NOMO-1 (cell line): ENCODE results near the gene MCM3AP.
A peak's percentile ranks its signal among the peaks of the same experiment; 100 is the strongest.

Experiments used
- DNase-seq, 2 experiments: peaks; one replicate each; lab custom pipeline; 2025; ENCODE audit not compliant: unreplicated experiment in 2 of 2; lab: John Stamatoyannopoulos, UW

The MCM3AP gene

DNA sequence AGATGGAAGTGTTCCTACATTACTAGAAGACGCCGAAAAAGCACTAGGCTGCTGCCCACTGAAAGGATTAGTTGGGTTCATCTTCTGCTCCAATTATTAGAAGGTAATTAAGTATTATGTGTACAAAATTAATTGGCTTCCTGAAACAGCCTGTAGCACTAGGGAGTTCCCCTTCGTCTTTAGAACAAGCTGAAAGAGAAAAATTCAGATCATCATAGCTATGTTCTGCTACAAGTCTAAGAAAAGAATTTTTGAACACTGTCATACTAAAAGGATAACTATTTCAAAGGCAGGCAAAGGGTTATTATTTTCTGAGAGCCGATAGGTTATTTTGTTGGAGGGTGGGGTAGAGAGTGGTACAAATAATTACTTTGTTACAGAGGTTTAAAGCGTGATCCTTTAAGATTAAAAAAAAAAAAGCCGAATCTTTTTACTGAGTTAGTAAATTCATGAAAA lies at the start of gene MCM3AP:
MCM3AP (minus strand) TSS at position 406 of the 456 bp plus-strand sequence; CDS start at position 81, 325 bp downstream.
- peak in 1 of 2 experiments; percentile 8 for DNase-seq

DNA sequence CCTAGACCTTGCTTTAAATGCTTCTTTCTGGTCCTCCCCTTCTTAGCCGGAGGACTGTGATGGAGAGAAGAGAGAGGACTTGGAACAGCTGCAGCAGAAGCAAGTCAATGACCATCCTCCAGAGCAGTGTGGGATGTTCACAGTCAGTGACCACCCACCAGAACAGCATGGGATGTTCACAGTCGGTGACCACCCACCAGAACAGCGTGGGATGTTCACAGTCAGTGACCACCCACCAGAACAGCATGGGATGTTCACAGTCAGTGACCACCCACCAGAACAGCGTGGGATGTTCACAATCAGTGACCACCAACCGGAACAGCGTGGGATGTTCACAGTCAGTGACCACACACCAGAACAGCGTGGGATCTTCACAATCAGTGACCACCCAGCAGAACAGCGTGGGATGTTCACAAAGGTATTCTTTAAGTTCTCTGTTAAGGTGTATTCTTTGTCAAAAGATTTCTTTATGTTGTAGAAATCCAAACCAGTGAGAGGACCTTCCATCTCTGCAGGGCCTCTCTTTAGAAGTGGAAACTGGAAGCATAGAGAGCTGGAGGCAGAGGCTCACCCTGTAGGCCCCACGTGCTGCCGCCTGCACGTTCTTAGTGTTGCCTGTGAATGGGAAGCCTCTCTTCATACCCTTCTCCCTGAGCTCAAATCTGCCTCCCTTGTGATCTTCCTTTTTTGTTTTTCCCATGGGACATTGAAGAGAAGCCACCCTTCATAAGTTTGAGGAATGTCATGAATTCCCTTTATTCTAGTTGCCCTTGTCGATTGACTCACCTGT lies 49.1 kb upstream of the MCM3AP start:
- no peak for DNase-seq

DNA sequence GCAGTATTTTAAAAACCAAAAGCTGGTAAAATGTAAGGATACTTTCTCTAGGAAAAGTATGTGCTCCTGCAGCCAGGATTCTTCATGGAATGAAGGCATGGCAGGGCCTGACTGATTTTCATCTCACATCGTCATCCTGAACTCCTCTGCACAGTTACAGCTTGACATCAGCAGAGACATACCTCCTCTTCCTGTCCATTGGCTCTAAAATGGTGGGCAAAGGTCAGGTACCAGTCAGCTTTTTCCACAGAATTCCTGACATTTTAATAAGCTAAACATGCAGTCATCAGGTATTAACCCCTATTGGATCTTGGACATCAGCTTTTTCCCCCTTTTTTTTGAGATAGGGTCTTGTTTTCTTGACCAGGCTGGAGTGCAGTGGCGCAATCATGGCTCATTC lies 44.4 kb upstream of the MCM3AP start:
- no peak for DNase-seq

DNA sequence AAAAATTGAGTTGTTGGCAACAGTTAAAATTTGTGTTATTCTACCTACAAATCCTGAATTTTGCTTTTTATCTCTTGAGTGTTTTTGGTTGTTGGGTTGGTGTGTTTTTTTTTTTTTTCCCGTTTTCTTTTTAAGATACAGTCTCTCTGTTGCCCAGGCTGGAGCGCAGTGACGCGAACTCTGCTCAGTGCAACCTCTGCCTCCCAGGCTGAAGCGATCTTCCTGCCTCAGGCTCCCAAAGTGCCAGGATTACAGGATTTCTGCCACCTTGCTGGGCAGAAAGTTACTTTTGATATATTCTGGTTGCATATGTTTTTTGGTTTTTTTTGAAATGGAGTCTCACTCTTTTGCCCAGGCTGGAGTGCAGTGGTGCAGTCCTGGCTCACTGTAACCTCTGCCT lies 42.7 kb upstream of the MCM3AP start:
- no peak for DNase-seq

DNA sequence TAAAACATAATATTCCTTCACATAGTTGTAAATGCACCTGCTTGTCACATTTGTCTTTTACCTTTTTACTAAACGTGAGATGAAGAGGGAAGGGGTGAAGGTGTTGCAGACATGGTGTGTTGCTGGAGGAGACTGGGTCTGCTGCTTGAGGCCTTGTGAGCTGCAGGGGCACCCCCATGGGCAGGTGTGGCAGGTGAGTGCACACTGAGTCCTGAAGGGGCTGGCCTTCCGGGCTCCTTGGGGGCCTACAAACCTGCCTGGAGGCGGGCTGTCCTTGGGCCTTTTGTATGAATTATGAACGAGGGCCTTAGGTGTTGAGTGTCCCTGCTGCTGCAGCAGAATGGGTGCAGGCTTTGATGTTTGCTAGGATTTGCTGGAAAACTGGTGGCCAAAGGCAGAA lies 42.3 kb upstream of the MCM3AP start:
- no peak for DNase-seq

DNA sequence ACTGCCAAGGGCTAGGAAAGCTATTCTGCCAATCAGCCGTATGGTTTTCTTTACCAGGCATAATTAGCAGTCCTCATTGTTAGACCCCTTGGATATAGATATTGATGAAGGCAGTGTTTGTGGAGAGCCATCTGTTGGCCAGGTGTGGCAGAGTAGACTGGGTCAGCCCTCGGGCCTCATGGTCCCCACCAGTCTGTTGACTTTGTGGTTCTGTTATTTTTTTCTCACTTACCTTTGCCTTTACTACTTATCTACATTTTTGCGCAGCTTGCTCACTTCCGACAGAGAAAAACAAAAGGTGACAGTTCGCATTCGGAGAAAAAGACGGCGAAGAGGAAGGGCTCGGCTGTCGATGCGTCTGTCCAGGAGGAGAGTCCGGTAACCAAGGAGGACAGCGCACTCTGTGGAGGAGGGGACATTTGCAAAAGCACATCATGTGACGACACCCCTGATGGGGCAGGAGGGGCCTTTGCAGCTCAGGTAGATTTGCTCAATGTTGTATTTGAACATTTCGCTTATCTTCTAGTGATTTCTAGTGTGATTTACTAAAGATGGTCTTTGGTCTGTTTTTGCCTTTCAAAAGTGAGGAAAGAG lies 40.8 kb upstream of the MCM3AP start:
- no peak for DNase-seq

DNA sequence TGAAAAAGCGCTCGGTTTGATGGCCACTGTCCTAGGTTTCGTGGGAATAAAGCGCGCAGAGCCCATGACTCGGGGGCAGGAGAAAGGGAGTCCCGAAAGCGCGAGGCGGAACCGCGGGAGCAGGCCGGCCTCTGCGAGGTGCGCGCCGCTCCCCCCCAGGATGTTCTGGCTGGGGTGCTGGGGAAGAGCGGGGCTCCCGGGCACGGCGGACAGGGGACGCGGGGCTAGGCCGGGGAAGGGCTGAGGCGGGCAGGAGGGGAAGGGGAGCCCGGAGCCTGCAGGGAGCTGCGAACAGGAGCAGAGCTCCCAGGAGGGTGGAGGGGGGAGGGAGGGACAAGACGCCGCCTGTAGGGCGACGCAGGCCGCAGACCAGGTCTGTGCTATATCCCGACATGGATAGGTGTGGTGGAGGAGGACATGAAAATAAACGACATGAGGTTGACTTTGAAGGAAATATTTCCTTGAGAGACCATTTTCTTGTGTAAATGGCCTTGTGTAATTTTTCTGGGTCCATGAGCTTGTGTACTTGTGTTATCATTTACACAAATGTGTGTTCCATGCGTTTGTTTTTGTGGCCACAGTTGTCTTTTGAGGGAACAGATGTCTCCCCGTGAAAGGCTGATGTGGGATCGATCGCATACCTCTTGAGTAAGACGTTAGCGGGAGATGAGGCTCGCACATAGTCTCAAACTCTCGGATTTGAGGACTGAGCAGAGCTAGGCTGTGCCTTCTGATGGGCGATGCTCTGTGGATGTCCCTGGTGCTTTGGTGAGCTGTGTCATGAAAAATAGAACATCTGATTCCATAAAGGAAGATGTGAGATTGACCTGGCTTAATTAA lies 39.9 kb upstream of the MCM3AP start:
- no peak for DNase-seq

DNA sequence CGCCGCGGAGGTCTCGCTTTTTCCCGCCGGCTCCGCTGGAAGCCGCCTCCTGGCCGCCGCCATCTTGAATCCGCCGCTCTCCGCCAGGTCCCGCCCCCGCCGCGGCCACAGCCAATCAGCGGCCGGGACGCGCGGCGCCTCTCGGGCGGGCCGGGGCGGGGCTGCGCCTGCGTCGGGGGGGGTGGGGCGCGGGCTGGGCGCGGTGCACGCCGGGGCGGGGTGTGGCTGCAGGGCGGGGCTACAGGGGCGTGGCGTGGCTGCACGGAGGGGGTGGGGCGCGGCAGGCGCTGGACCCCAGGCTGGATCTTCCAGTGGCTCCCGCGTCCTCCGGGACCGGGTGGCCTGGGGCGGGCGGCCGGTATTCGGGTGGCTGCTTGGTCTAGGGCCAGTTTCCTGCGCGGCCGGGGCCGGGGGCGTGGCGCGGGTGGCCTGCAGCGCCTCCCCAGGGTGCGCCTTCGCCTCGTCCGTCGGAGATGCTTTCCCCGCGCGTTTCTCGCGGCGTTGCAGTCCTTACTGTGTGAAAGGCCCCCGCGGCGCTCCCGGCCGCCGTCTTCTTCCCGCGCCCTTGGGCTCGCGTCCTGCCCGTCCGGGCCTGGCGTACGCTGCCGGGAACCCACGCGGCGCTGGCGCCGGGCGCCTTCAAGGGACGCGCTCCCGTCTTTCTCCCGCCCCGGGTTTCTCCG lies 39.1 kb upstream of the MCM3AP start:
- DNase-seq: peak; percentile 63 to 81

DNA sequence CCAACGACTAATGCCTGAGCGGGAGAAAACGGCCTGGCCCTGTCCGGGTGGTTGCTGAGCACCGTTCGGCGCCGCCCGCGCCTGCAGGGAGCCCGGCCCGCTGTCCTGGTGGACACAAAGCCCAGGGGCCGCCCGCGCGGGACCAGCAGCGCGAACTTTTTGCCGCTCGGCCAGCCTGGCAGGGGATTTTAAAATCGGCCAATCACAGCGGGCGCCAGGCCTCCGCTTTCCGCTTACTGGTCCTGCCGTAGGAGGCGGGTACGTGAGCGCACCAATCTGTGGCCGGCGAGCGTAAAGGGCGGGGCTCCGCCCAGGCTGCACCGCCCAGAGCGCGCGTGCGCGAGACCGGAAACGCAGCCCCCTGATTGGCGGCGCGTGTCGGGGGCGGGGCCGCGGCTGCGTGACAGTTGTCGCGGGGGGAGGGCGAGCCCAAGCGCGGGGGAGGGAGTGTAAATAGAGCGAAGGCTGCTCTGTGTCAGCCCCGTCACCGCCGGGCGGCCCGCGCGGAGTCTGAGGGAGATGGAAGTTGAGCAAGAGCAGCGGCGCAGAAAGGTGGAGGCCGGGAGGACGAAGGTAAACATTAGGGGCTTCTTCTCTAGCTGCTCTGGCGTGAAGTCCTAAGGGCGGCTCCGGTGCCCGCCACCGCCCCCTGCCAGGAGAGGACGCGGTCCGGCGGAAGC lies 38.4 kb upstream of the MCM3AP start, which contains the start of the genes C21orf58 and PCNT:
C21orf58 (minus strand) TSS at position 161 of the 680 bp plus-strand sequence. CDS start 1,132 bp downstream, outside the sequence.
PCNT (plus strand) TSS at position 447 of the 680 bp plus-strand sequence; CDS start at position 520, 73 bp downstream.
- peak; percentile 97 for DNase-seq

DNA sequence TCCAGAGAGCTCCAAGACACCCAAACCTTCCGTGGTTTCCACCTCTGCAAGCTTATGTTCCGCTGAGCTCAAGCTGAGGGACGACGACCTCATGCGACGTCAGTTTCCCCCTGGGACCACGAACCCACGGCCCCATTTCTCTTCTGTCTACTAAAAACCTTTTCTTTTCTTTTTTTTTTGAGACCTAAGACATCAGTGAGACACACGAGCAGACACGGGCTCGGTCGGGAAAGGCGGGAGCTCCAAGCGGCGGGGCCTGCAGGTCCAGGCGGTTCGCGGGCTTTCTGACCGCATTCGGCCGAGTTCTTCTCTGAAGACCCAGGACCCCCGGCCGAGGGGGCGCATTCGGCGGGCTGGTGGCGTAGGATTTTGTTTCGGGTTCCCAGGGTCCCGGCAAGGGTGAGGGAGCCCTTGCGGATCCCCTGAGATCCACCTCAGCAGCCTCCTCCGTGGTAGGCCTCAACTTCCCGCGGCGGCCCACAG lies 37.9 kb upstream of the MCM3AP start:
- no peak for DNase-seq

DNA sequence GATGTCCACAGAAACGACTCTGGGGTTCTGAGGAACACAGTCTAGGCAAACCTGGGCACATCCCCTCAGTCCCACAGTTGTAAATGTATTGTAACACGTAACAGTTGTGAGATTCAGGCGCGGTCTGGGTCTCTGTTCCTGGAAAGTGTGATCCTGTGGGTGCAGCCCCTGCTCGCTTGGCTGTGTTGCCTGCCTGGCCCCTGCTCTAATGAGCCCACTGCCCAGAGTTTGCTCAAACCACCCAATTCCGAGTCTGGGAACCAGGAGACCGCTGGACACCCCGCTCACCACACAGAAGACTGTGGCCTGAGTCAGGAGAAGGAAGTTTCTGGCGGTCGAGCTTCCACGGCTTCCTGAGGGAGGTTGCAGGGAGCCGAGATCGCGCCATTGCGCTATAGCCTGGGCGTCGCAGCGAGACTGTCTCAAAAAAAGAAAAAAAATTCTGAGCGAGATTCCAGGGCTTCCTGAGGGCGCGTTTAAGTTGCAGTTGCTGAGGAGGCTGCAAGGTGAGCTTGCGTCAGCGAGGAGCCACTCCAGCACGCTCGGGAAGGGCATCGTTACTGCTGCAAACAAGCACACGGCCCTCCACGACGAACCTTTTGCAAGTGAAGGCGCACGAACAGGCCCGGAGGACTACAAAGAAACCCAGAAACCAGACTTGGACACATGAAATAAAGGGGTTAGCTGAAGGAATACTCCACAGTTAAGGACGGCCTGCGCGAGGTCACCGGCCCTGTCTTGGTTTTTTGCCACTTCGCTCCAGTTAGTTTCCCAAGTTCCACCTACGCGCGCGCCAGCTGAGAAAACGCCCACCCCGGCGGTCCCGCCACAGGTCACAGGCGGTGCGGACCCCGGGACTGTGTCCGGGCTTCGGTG lies 37.2 kb upstream of the MCM3AP start:
- DNase-seq: no peak

DNA sequence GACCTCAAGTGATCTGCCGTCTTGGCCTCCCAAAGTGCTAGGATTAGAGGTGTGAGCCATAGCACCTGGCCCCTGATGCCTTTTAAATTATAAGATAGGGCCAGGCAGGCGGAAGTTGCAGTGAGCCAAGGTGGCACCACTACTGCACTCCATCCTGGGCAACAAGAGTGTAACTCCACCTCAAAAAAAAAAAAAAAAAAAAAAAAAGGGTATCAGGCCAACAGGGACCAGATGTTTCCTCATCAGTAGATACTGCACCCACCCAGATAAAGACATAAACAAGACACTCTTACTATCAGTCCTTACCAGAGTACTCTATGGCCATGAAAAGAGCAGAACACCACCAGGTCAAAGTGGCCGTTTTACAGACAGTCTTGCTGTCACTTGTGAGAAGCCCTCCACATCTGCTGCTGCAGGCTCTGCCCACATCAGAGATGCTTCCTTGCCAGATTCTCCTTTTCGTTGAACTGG lies 35.0 kb upstream of the MCM3AP start:
- DNase-seq: no peak

DNA sequence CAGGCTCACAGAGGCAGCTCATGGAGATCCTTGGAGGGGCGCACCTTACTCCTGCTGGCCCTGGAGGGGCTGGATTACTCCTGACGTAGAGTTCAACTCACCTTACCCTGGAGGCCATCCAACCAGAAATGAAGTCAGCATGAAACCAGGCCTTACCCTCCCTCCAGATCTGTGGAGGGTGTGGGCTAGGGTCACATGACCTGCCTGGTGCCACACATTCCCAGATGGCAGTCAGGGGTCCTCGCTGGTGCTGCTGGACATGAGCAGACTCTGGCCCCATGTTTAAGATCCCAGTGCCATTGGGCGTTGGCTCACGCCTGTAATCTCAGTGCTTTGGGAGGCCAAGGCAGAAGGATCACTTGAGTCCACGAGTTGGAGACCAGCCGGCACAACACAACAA lies 33.8 kb upstream of the MCM3AP start:
- no peak for DNase-seq

DNA sequence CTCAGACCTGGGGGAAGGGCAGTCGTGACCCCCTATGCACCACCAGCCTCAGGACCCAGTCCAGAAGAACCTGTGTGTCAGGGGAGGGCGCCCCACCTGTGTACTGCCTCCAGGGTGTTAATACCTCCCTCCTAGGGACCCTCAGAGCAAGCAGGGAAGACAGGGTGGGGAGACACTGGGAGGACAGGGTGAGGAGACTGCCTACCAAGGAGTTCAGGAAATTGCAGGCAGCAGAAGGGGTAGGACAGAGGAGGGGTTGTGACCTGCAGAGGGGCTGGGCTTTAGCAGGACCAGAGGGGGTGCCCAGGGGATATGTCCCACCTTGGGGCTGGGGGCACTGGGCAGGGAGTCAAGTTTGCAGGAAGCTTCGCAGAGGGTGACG lies 33.0 kb upstream of the MCM3AP start:
- DNase-seq: no peak

DNA sequence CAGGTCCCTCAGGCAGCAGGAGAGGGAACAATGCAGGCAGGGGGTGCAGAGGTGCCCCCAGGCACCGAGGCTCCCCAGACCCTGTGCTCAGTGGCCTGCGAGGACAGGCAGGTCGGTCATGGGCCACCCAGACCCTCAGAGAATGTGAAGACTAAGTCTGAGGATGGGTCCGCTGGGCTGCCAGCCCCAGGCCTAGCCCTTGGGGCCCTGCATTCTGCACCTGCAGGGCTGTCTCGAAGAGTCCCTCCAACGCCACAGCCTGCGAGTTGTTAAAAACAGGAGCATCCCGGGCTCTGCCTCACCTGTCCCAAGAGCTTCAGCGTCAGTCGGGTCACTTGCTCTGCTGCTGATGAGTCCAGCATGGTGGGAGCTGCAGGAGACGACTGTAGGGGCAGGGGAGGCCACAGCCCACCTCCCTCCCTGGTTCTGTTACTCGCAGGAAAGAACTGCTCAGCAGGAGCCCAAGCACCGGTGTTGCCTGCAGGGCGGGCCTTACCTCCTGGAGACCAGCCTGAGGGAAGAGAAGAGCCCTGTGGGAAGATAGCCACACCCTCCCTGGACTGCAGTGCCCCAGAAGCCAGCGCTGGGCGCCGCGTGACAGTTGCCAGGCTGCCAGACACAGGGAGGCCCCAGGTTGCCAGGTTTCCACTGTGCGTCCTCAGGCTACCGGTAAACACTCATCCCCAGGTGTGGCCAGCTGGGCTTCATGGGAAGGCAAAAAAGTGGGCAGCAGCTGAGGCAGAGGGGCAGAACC lies 32.5 kb upstream of the MCM3AP start:
- DNase-seq: no peak

DNA sequence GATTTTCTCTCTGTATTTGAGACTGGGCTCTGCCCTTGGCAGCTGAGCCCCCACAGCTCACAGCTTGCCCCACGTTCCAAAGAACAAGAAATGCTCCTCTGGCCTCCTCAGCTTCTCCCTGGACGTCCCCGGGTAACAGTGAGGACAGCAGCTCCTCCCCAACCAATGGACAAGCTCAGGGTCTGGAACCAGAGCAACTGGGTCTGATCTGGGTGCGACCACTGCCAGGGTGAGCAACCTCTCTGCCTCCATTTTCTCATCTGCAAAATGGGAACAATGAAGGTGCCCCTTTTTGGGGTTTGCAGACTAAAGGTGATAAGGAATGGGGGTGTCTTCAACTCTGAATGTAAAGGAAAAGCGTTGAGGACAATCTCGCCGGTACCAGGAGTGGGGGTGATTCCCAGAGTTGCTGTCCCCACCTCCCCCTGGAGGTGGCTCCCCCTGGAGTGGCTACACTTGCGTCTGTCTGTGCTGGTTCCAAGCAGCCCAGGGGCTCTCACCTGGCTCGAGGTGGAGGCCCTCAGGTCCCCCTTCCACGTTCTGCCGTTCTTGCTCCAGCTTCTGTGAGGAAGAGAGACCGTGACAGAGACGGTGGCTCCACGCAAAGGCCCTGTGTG lies 31.4 kb upstream of the MCM3AP start:
- no peak for DNase-seq

DNA sequence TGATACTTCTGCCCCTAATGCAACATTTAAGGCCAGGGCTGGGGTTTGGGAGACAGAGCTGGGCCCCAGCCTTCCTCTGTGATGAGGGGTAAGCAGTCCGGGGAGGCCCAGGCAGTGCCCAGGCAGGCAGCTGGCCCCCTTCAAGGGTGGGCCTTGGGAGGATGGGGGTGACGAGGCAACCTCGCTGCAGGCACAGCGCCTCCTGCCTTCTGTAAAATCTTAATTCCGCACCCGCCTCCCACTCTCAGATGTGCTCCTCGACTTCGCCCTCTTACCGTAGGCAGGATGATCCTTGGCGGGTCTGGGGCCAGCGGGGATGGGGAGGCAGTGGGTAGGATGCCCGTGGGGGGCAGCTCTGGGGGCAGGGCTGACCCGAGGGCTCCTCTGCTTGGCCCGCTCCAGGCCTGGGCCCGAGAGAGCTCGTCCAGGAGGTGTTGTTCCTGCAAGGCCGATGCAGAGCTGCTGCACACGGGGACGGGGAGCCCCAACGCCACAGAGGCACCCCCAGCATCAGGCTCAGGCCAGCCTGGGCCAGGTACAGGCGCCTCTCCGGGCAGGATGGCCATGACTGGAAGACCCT lies 29.1 kb upstream of the MCM3AP start:
- no peak for DNase-seq
